CD4-positive, alpha-beta T cell treated with Interferon alpha-2 for 1 hour (primary cell): ENCODE results near the gene SSBP2.

Experiments used
- DNase-seq, 2 donors: peaks; one replicate each; pipeline ENCODE4 v3.0.0-alpha.2; 2020 to 2022

Gene SSBP2

DNA sequence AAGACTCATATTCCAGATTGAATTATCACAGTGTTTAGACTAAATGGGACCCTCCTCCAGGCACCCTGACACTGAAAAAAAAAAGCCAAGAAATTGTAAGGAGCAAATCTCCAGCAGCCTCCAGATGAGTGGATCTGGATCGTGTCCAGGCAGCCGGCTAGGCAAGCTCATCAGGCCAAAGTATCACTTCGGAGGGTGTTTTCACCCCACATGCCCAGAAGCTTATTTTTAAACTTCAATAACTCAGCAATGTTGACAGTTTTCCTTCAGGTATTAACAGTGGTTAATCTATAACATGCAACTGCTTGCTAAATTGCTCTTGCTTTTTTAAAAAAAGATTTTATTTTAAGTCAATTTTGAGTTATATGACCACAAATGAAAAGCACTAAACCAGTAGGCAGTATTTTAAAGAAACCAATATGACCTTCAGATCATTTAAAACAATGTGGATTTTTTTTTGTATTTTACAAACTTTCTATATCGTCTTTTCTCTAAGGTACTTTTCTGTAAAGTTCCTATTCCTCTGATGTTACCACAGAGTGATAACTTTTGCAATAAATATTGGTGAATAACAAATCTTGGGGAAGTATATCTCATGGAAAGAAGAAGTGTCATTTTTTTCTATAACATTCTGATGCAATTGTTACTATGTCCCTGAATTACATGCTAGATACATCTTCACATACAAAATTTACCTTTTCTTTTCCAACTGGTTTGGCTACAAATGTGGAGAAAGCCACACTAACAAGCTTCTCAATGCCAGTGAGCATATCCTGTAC, 387.6 kb downstream of the SSBP2 start:
- DNase-seq, result no peak
